Type B pancreatic cell (in vitro differentiated cells): Measurements from ENCODE around the gene IZUMO4. TPM values are rescaled to one million over a fixed set of nuclear protein-coding genes. Genes with fewer than 3 reads are reported as not detected.

Experiments used
- DNase-seq: peaks from one replicate; pipeline ENCODE4 v3.0.0; 2021; ENCODE audit warnings: mixed read lengths; ENCODE audit not compliant: unreplicated experiment; ENCODE audit errors: extremely low spot score
- H3K27ac Mint-ChIP-seq: 2 replicates; pipeline ENCODE4 v1.8.0; 2021; ENCODE audit warnings: mild to moderate bottlenecking, mixed read lengths
- H3K27me3 Mint-ChIP-seq: 2 replicates; pipeline ENCODE4 v1.8.0; 2021; ENCODE audit warnings: mixed read lengths
- H3K36me3 Mint-ChIP-seq: 2 replicates; pipeline ENCODE4 v1.8.0; 2021; ENCODE audit warnings: mixed read lengths
- H3K4me1 Mint-ChIP-seq: one replicate; pipeline ENCODE4 v1.8.0; 2021; ENCODE audit warnings: mixed read lengths; ENCODE audit not compliant: unreplicated experiment
- H3K4me3 Mint-ChIP-seq: 2 replicates; pipeline ENCODE4 v1.8.0; 2021; ENCODE audit warnings: mild to moderate bottlenecking, mixed read lengths
- H3K9me3 Mint-ChIP-seq: 2 replicates; pipeline ENCODE4 v1.8.0; 2021; ENCODE audit warnings: mixed read lengths
- total RNA-seq: library from RNA; stranded (reverse); gene quantifications from 2 replicates; pipeline ENCODE4 v1.2.1, GENCODE V29; 2021; ENCODE audit warnings: low replicate concordance
- TF ChIP-seq, protein P1 (sequence below): fragments of 200-600 bp; sonication (generic); conservative IDR thresholded peaks from 2 replicates; pipeline ENCODE4 v1.5.0; 2021; ENCODE audit warnings: antibody characterized with exemption, mild to moderate bottlenecking

The IZUMO4 gene
- total RNA-seq, 1 donor from 2014 or later = 7.4 TPM

DNA sequence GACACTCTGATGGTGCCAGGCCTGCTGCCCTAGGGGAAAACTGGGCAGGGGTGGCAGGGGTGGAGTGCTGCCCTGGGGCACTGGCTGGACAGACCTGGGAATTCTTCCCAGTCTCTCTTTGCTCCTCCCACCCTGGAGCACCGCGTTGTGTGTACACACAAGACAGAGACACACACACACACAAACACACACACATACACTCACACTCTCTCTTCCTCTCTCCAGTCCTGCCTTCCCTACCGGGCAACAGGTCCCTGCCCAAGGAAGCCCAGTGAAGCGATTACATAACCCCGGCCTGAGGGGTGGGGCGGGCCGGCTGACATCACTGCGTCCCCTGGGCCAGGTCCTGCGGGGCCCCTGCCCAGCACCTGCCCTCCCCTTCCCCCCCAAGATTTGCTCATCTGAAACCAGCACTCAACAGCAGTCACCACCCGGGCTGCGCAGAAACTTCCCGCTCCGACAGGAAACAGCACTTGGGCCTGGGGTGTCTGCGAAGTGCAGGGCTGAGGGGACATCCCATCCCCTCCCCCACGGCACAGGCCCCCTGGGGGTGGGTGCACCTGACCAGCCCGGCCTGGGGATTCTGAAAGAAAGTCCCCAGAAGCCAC lies 46.9 kb upstream of the IZUMO4 start:
- H3K4me1 Mint-ChIP-seq = no peaks in the 10 kb centered on the region
- DNase-seq = no peak
- H3K4me3 Mint-ChIP-seq = peak overlapping the region; percentile 90
- H3K9me3 Mint-ChIP-seq = no peaks in the 10 kb centered on the region
- H3K27ac Mint-ChIP-seq = peak overlapping the region; percentile 76
- no peaks in the 10 kb centered on the region for H3K36me3 Mint-ChIP-seq
- TF ChIP-seq, protein P1, sequence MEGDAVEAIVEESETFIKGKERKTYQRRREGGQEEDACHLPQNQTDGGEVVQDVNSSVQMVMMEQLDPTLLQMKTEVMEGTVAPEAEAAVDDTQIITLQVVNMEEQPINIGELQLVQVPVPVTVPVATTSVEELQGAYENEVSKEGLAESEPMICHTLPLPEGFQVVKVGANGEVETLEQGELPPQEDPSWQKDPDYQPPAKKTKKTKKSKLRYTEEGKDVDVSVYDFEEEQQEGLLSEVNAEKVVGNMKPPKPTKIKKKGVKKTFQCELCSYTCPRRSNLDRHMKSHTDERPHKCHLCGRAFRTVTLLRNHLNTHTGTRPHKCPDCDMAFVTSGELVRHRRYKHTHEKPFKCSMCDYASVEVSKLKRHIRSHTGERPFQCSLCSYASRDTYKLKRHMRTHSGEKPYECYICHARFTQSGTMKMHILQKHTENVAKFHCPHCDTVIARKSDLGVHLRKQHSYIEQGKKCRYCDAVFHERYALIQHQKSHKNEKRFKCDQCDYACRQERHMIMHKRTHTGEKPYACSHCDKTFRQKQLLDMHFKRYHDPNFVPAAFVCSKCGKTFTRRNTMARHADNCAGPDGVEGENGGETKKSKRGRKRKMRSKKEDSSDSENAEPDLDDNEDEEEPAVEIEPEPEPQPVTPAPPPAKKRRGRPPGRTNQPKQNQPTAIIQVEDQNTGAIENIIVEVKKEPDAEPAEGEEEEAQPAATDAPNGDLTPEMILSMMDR = no peak
- H3K27me3 Mint-ChIP-seq = no peaks in the 10 kb centered on the region

DNA sequence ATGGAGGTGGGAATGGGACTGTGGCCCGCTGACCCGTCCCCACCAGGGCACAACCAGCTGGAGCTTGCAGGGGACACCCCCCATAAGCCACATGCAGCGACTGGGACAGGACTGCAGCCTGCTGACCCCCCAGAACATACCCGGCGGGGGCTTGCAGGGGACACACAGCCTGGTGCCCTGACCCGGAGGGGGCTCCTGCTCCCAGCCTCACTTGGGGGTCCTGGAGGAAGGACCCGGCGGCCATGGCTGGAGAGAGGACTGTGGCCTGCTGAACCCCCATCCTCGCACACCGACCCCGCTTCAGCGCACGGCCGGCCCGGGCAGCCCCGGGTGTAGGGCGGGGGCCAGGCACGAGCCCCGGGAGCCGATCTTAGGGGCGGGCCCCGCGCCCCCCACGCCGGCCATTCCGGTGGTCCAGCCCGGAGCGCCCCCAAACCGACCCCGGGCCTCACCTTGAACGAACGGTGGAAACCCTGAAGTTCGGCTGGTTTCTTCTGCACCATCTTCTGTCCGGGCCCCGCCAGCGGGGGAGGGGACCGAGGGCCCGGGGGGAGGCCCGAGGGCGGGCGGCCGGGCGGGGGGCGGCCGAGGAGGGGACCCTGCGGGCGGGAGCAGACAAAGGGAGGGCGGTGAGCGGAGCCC lies 46.2 kb upstream of the IZUMO4 start:
- Mint-ChIP-seq H3K9me3 (no peaks in the 10 kb centered on the region), H3K4me1 (peaks cover 2% of the 10 kb centered on the region), H3K4me3 (peak overlapping the region; percentile 90), H3K36me3 (no peaks in the 10 kb centered on the region), H3K27me3 (no peaks in the 10 kb centered on the region), H3K27ac (no peak overlapping the region)
- DNase-seq = no peak
- TF ChIP-seq, protein P1 = no peak

DNA sequence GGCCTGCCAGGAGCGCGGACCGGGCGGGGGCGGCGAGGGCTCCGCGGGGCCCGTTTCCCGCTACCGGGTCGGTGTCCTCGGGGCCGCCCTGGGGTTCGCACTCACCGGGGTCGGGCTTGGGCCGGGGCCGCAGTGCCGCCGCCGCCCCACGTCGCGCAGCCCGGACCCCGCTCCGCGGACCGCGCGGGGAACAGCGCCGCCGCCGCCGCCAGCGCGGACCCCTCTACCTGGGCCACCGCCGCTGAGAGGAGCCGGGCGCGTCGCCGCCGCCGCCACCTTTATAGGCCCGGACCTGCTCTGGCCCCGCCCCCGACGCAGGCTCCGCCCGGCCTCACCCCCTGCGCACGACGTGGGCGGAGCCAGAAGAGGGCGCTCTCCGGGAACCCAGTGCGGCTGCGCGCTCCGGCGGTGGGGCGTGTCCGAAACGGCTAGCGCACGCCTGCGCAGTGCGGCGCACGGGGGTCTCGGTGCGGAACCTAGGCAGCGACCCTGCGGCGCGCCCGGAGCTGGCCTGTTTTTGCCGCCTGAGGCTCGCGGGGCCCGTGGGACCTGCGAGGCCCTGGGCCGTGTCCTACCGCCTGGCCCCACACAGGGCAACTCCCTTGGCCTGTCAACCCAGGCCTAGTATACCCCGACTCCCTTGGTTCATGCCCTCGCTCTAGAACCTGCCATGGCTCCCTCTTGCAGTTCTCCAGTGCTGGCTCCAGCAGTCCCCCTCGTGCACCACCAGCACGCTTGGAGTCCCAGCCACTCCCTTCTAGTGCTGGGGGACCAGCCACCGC lies 45.5 kb upstream of the IZUMO4 start, which contains the start of gene MKNK2:
Gene MKNK2 (minus strand): TSS at position 254 of the 782 bp plus-strand sequence. CDS start 393 bp downstream, outside the sequence.
- H3K27ac Mint-ChIP-seq = peak within 1 kb of the TSS; percentile 74
- H3K4me3 Mint-ChIP-seq = peak within 1 kb of the TSS; percentile 90
- no peaks in the 10 kb centered on the region for H3K27me3 Mint-ChIP-seq
- H3K9me3 Mint-ChIP-seq = no peaks in the 10 kb centered on the region
- no peaks in the 10 kb centered on the region for H3K36me3 Mint-ChIP-seq
- H3K4me1 Mint-ChIP-seq = peaks cover 5% of the 10 kb centered on the region
- DNase-seq = peak; percentile 99
- TF ChIP-seq, protein P1 = peak; percentile 60

DNA sequence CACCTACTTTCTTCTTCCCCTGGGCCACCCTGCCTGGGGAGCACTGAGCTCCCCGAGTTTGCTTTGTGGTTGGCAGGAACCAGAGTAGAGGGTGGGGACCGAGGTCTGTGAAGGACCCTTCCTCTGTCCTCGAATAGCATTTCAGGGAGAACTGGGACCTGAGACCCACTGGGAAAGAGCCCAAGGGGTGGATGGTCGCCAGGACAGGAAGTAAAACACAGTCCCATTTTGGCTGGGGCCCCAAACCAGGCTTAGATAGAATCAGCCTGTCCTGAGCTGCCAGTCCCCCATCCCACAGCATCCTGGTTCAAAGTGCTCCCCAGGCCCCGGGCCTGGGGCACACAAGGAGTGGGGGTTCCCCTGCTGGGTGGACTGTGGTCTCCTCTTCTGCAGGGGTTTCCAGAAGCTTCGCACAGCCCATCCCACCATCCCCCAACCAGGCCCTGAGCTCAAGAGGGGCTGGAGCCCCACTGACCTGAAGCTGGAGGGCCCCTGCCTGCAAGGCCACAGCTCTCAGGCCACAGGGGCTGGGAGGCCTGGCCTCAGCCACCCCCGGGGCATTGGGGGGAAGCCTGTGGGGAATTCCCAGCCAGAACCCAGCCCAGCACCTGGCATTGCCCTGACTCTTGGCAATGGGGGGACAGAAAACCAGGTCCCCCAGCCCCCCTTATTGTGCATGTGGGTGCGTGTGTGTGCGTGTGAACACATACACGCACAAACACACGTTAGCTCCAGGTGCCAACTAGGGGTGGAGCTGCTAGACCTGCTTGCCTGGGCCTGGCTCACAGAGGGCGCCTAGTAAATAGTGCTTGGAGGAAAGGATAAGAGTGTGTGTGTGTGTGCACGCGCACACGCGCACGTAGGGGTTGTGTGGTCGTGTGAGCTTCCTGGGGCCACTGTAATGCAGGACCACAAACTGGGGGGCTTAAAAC lies 44.7 kb upstream of the IZUMO4 start:
- TF ChIP-seq, protein P1 = no peak
- DNase-seq = no peak
- H3K36me3 Mint-ChIP-seq = no peaks in the 10 kb centered on the region
- H3K4me1 Mint-ChIP-seq = peaks cover 5% of the 10 kb centered on the region
- peak overlapping the region; percentile 80 for H3K4me3 Mint-ChIP-seq
- no peaks in the 10 kb centered on the region for H3K27me3 Mint-ChIP-seq
- peak overlapping the region; percentile 74 for H3K27ac Mint-ChIP-seq
- H3K9me3 Mint-ChIP-seq = no peaks in the 10 kb centered on the region
